Measurements from ENCODE around the gene SLC5A1.

DNA sequence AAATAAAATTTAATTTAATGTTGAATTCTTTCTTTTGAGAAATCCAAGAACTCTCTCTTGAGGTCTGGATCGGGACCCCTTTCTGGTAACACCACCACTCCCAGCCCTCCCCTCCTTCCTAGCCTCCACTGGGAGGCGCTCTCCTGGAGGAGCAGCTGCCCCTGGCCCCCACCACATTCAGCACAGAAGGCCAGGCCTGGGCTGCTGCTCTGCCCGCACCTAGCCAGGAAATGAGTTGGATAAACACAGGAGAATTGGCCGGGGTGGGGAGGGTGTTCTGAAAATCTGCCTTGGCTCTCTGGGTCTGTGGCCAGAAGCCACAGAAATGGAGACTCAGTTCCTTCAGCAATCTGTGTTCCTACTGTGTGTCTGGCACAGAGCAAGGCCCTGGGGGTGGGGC lies 84.8 kb downstream of the SLC5A1 start:
- TF ChIP-seq, protein P1, sequence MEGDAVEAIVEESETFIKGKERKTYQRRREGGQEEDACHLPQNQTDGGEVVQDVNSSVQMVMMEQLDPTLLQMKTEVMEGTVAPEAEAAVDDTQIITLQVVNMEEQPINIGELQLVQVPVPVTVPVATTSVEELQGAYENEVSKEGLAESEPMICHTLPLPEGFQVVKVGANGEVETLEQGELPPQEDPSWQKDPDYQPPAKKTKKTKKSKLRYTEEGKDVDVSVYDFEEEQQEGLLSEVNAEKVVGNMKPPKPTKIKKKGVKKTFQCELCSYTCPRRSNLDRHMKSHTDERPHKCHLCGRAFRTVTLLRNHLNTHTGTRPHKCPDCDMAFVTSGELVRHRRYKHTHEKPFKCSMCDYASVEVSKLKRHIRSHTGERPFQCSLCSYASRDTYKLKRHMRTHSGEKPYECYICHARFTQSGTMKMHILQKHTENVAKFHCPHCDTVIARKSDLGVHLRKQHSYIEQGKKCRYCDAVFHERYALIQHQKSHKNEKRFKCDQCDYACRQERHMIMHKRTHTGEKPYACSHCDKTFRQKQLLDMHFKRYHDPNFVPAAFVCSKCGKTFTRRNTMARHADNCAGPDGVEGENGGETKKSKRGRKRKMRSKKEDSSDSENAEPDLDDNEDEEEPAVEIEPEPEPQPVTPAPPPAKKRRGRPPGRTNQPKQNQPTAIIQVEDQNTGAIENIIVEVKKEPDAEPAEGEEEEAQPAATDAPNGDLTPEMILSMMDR (conservative IDR thresholded peaks at IDR 0.05; ENCODE audit: low read depth in 2 of 2), result peak; percentile 88 to 89
- TF ChIP-seq, protein P2, sequence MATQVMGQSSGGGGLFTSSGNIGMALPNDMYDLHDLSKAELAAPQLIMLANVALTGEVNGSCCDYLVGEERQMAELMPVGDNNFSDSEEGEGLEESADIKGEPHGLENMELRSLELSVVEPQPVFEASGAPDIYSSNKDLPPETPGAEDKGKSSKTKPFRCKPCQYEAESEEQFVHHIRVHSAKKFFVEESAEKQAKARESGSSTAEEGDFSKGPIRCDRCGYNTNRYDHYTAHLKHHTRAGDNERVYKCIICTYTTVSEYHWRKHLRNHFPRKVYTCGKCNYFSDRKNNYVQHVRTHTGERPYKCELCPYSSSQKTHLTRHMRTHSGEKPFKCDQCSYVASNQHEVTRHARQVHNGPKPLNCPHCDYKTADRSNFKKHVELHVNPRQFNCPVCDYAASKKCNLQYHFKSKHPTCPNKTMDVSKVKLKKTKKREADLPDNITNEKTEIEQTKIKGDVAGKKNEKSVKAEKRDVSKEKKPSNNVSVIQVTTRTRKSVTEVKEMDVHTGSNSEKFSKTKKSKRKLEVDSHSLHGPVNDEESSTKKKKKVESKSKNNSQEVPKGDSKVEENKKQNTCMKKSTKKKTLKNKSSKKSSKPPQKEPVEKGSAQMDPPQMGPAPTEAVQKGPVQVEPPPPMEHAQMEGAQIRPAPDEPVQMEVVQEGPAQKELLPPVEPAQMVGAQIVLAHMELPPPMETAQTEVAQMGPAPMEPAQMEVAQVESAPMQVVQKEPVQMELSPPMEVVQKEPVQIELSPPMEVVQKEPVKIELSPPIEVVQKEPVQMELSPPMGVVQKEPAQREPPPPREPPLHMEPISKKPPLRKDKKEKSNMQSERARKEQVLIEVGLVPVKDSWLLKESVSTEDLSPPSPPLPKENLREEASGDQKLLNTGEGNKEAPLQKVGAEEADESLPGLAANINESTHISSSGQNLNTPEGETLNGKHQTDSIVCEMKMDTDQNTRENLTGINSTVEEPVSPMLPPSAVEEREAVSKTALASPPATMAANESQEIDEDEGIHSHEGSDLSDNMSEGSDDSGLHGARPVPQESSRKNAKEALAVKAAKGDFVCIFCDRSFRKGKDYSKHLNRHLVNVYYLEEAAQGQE (IDR thresholded peaks at IDR 0.05; ENCODE audit: unreplicated experiment), result no peak
- TF ChIP-seq POLR2AphosphoS5 (IDR thresholded peaks at IDR 0.05; ENCODE audit: low read depth), result no peak
- no peak for TF ChIP-seq EZH2 (IDR thresholded peaks at IDR 0.05; ENCODE audit: low read depth, unreplicated experiment)
- no peak for TF ChIP-seq EZH2phosphoT487 (IDR thresholded peaks at IDR 0.05; ENCODE audit: unreplicated experiment)
- no peak for TF ChIP-seq CREB1 (CRISPR knock-in tag; IDR thresholded peaks at IDR 0.05; ENCODE audit: low read depth)
- no peak for TF ChIP-seq ZNF114 (CRISPR knock-in tag; IDR thresholded peaks at IDR 0.05)
- TF ChIP-seq, protein P3, sequence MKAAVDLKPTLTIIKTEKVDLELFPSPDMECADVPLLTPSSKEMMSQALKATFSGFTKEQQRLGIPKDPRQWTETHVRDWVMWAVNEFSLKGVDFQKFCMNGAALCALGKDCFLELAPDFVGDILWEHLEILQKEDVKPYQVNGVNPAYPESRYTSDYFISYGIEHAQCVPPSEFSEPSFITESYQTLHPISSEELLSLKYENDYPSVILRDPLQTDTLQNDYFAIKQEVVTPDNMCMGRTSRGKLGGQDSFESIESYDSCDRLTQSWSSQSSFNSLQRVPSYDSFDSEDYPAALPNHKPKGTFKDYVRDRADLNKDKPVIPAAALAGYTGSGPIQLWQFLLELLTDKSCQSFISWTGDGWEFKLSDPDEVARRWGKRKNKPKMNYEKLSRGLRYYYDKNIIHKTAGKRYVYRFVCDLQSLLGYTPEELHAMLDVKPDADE (IDR thresholded peaks at IDR 0.05), result no peak
- TF ChIP-seq JUNB (IDR thresholded peaks at IDR 0.05; ENCODE audit: unreplicated experiment), result no peak
- no peak for TF ChIP-seq ZNF331 (CRISPR knock-in tag; IDR thresholded peaks at IDR 0.05; ENCODE audit: low read depth)
- no peak for TF ChIP-seq STAT1 (IDR thresholded peaks at IDR 0.05; ENCODE audit: unreplicated experiment)
- no peak for TF ChIP-seq NANOG (IDR thresholded peaks at IDR 0.05; ENCODE audit: borderline replicate concordance)

Data from GM23338 (cell line).